Activated CD4-positive, alpha-beta T cell treated with anti-CD3 and anti-CD28 coated beads for 36 hours (primary cell): ENCODE measurements around the gene CTNNBIP1. TPM values are rescaled to one million over a fixed set of nuclear protein-coding genes. Genes with fewer than 3 reads are reported as not detected.
A peak's percentile ranks its signal among the peaks of the same experiment; 100 is the strongest.

Experiments used
- ATAC-seq: fragments of 200-7000 bp; cut with Tn5 transposase; one replicate; pipeline ENCODE4 v1.10.0; 2021; ENCODE audit warnings: mild to moderate bottlenecking, moderate library complexity
- CTCF ChIA-PET: fragments of 350-600 bp; sonication (Branson Sonifier 250); formaldehyde crosslinking; loops from one replicate; lab custom pipeline; 2021; ENCODE audit warnings: antibody characterized with exemption; lab: Charles Lee
- POLR2A ChIA-PET: fragments of 350-600 bp; sonication (Branson Sonifier 250); formaldehyde crosslinking; loops from one replicate; lab custom pipeline; 2021; ENCODE audit warnings: antibody characterized with exemption, inconsistent platforms; lab: Charles Lee
- DNase-seq: peaks from one replicate; pipeline ENCODE4 v3.0.0-alpha.2; 2020
- H3K27ac Mint-ChIP-seq: one replicate; pipeline ENCODE4 v1.8.0; 2021; ENCODE audit warnings: mixed read lengths
- H3K27me3 Mint-ChIP-seq: one replicate; pipeline ENCODE4 v1.8.0; 2021; ENCODE audit warnings: mixed read lengths
- H3K36me3 Mint-ChIP-seq: one replicate; pipeline ENCODE4 v1.8.0; 2021; ENCODE audit warnings: low read depth, mixed read lengths
- H3K4me1 Mint-ChIP-seq: one replicate; pipeline ENCODE4 v1.8.0; 2021; ENCODE audit warnings: mixed read lengths
- H3K4me3 Mint-ChIP-seq: one replicate; pipeline ENCODE4 v1.8.0; 2021; ENCODE audit warnings: mild to moderate bottlenecking, moderate library complexity, mixed read lengths
- H3K9me3 Mint-ChIP-seq: one replicate; pipeline ENCODE4 v1.8.0; 2021; ENCODE audit warnings: low read depth, mixed read lengths
- intact Hi-C, 2 experiments: fragments of 100-400 bp; cut with DNase I in 1 of 2; cut with micrococcal nuclease in 1 of 2; formaldehyde crosslinking; loops; one replicate each; pipeline versions ENCODE4 v1.14.2 to v1.15.1; 2022 to 2024; cut with DNase I, micrococcal nuclease
- total RNA-seq, 2 experiments: library from RNA; stranded (reverse); gene quantifications; one replicate each; pipeline ENCODE4 v1.2.3, GENCODE V29; 2021

Gene CTNNBIP1
- total RNA-seq, 2 experiments from 2014 or later = 7.5 to 11.0 TPM

DNA sequence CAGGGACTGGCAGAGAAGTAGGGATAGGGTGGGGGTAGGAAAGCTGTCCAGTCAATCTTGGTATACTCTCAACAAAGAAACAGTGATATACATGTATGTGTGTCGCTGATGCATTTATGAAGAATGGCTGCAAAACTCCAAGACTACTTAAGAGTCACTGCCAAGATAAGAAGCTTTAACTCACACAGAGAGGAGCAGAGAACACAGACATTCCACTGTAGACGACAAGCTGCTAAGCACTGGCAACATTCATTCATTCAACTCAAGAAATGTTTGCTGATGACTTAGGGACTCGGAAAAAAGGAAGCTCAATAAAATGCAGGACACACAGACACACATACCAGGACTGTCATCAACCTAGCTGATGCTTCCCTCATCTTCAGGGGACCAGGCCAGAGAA, 5.5 kb downstream of the CTNNBIP1 start:
- DNase-seq (no peak), ATAC-seq (no peak)
- no peaks in the 10 kb centered on the region for H3K9me3 Mint-ChIP-seq
- no peaks in the 10 kb centered on the region for H3K27me3 Mint-ChIP-seq
- intact Hi-C loops = loop anchor here (1.0 to 5.0 kb wide), 3 partner anchors 38 to 266 kb away; partner anchors contain the start of genes LZIC (in 1 of the 2) and NMNAT1 (in 1 of the 2)
- ChIA-PET CTCF (interaction anchor here (1.1 to 2.1 kb wide), 3 partner anchors 26 to 120 kb away, joined by 4 to 6 read pairs (median 4); no protein-coding TSS in a partner anchor), POLR2A (interaction anchor here (0.5 to 1.3 kb wide), 5 partner anchors 27 to 142 kb away, joined by 3 to 5 read pairs (median 4); partner anchors contain the start of genes LZIC and NMNAT1)
- peaks cover 43% of the 10 kb centered on the region for H3K4me1 Mint-ChIP-seq
- H3K36me3 Mint-ChIP-seq = no peaks in the 10 kb centered on the region
- H3K27ac Mint-ChIP-seq = peak overlapping the region; percentile 69
- no peak overlapping the region for H3K4me3 Mint-ChIP-seq

DNA sequence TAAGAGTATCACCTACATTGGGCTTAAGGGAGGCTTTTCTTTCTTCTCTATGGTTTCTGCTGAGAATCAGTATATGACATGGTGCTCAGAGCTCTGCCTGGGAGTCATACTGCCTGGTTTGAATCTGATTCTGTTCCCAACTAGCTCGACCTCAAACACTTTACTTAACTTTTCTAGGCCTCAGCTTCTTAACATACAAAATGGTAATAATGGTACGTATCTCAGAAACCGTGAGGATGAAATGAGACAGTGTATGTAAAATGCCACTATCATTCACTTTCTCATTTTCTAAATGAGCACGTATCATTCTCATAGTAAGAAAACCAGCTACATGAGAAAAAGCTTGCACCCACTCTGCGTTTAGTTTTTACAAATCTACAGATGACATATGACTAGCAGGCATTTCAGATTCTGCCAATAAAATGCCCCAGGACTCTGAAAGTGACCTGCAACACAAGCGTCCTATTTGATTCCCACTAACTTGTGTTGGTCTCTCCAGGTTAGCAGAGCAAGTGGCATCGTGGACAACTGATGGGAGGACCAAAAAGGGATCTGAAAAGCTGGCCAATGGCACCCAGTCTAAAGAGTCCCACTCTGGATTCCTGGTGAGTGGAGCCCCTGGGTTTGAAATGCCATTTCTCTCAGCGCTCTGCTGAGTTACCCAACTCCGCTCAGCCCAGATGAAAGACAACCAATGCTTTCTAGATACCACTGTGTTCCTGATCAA, 6.1 kb downstream of the CTNNBIP1 start:
- Mint-ChIP-seq H3K4me1 (peaks cover 37% of the 10 kb centered on the region), H3K9me3 (no peaks in the 10 kb centered on the region), H3K27me3 (no peaks in the 10 kb centered on the region), H3K4me3 (no peak overlapping the region), H3K36me3 (no peaks in the 10 kb centered on the region), H3K27ac (peak overlapping the region; percentile 77)
- ChIA-PET POLR2A (interaction anchor here (0.5 to 1.3 kb wide), 5 partner anchors 26 to 277 kb away, joined by 3 to 5 read pairs (median 4); partner anchors contain the start of genes LZIC and NMNAT1), CTCF (interaction anchor here (0.7 to 2.1 kb wide), 5 partner anchors 26 to 1343 kb away, joined by 4 to 6 read pairs (median 4); no protein-coding TSS in a partner anchor)
- intact Hi-C loops = loop anchor here (1.0 to 5.0 kb wide), 3 partner anchors 38 to 266 kb away; partner anchors contain the start of genes LZIC (in 1 of the 2) and NMNAT1 (in 1 of the 2)
- ATAC-seq (peak; percentile 92), DNase-seq (peak; percentile 43)

DNA sequence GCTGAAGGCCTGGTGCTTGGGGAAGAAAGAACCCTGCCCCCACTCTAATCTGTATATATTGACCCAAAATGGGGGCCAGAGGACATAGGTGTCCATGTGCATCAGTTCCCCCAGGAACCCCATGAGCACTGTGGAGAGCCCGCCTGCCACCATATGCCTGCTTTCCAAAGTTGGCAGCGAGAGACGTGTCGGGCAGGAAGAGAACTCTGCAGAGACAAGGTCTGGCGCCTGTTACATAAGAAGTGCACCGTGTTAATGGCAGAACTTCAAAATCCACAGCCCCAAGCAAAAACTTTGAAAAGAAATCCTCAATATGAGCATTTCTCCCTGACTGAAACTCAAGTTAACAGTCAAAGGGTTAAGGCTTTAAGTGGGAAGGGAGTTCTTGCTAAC, 8.0 kb downstream of the CTNNBIP1 start:
- ChIA-PET CTCF (interaction anchor here (0.7 to 1.2 kb wide), 2 partner anchors 12 to 19 kb away, joined by 3 to 4 read pairs; no protein-coding TSS in a partner anchor), POLR2A (no interaction called here)
- Mint-ChIP-seq H3K27me3 (no peaks in the 10 kb centered on the region), H3K36me3 (no peaks in the 10 kb centered on the region), H3K27ac (no peak overlapping the region), H3K4me1 (peaks cover 28% of the 10 kb centered on the region), H3K4me3 (no peak overlapping the region), H3K9me3 (no peaks in the 10 kb centered on the region)
- DNase-seq (no peak), ATAC-seq (no peak)
- intact Hi-C loops = loop anchor here in 1 of 2 experiments (5.0 kb wide), 1 partner anchor 40 kb away; the partner anchor contains the start of genes LZIC and NMNAT1

DNA sequence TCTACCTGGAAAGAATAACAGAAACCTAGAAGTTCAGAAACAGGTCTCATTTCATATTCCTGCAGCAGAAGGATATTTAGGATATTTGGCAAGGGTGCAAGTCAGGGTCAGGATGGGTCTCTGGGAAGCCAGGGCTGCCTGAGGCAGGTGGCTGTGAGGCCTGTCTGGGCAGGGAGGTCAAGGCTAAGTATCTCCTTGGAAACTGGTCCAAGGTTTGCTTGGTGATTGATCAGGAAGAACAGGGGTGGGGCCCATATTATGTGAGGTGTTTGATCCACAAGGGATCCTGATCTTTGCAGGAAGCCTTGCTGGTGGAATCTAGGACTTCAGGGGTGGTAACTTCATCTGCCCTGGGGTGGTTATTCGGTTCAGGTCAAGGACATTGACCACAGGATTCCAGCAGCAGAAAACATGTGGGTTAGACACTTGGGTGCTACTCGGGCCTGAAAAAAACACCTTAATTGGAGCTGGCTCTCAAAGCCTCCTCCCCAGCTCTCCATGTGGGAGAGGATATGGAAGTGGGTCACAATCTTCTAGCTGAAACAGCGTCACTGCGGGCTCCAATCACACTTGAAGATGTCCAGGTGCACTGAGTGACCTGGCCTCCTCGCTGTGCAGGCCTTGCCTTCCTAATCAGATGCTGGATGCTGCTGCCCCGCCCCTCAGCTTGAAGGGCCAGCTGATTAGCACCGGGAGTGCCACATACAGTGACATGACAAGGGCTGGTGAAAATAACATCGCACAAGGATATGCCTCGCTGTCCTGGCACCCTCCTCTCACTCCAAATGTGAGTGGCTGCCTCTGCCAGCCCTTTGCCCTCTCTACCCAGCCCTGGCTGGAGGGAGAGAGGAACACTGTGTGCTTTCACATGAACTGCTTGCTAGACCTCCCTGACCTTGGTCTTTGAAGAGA, 8.7 kb downstream of the CTNNBIP1 start:
- intact Hi-C loops = loop anchor here in 1 of 2 experiments (5.0 kb wide), 1 partner anchor 41 kb away; the partner anchor contains the start of genes LZIC and NMNAT1
- DNase-seq = no peak
- Mint-ChIP-seq H3K9me3 (no peaks in the 10 kb centered on the region), H3K27ac (no peak overlapping the region), H3K4me1 (peaks cover 28% of the 10 kb centered on the region), H3K4me3 (no peak overlapping the region), H3K27me3 (no peaks in the 10 kb centered on the region), H3K36me3 (no peaks in the 10 kb centered on the region)
- ChIA-PET POLR2A (no interaction called here), CTCF (interaction anchor here (0.7 to 1.2 kb wide), 2 partner anchors 11 to 18 kb away, joined by 3 to 4 read pairs; no protein-coding TSS in a partner anchor)
- no peak for ATAC-seq

DNA sequence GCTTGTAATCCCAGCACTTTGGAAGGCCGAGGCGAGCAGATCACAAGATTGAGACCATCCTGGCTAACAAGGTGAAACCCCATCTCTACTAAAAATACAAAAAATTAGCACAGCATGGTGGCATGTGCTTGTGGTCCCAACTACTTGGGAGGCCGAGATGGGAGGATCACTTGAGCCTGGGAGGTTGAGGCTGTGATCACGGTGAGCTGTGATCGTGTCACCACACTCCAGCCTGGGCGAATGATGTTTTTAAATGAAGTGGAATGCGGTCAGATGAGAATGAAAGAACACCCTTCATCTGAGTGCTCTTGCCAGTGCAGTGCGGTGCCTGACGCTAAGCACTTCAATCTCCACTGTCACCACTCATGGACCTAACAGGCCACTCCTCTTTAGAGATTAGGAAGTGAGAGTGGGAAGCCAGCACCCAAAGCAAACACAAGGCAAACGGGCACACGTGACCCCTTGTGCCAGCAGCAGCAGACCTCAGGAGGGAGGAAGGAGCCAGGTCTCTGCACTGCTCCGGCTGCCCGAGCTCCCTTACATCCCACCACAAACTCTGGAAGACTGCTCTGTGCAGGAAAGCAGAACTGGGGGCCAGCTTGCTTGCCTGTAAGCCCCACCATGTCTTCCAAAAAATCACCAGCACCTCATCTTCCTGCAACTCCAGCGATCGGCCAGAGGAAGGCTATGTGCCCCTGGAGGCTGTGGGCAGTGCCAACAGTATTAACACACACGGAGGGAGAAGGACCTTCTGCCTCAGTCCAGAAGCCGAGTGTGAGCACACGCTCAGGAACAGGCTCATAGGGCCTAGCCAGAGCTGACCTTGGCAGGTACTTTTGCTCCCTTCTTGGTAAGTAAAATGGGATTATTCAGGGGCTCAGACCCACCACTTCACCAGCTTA, 9.7 kb downstream of the CTNNBIP1 start:
- H3K27me3 Mint-ChIP-seq = no peaks in the 10 kb centered on the region
- H3K36me3 Mint-ChIP-seq = no peaks in the 10 kb centered on the region
- DNase-seq (no peak), ATAC-seq (no peak)
- H3K4me3 Mint-ChIP-seq = no peak overlapping the region
- peaks cover 27% of the 10 kb centered on the region for H3K4me1 Mint-ChIP-seq
- CTCF ChIA-PET = interaction anchor here (1.5 kb wide), 1 partner anchor 9 kb away, joined by 3 read pairs; no protein-coding TSS in a partner anchor
- no peak overlapping the region for H3K27ac Mint-ChIP-seq
- no peaks in the 10 kb centered on the region for H3K9me3 Mint-ChIP-seq
- POLR2A ChIA-PET = interaction anchor here (0.5 kb wide), 1 partner anchor 97 kb away, joined by 3 read pairs; no protein-coding TSS in a partner anchor
- intact Hi-C loops = loop anchor here in 1 of 2 experiments (5.0 kb wide), 1 partner anchor 42 kb away; the partner anchor contains the start of genes LZIC and NMNAT1

DNA sequence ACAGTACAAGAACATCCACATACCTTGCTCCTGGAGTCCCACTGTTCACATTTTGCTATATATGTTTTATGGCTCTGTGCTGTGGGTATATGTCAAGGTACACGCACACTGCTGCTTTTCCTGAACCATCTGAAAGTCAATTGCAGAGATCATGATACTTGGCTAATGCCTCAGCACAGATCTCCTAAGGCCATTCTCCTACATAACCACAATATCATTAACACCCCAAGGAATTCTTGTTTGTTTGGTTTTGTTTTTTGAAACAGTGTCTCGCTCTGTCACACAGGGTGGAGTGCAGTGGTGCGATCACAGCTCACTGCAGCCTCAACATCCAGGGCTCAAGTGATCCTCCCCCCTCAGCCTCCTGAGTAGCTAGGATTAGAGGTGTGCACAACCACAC, 16.0 kb downstream of the CTNNBIP1 start:
- no peaks in the 10 kb centered on the region for H3K36me3 Mint-ChIP-seq
- H3K4me1 Mint-ChIP-seq = peaks cover 14% of the 10 kb centered on the region
- no peak overlapping the region for H3K27ac Mint-ChIP-seq
- no peaks in the 10 kb centered on the region for H3K27me3 Mint-ChIP-seq
- DNase-seq = no peak
- ChIA-PET POLR2A (no interaction called here), CTCF (interaction anchor here (1.0 kb wide), 1 partner anchor 9 kb away, joined by 3 read pairs; no protein-coding TSS in a partner anchor)
- ATAC-seq = no peak
- no peaks in the 10 kb centered on the region for H3K9me3 Mint-ChIP-seq
- no peak overlapping the region for H3K4me3 Mint-ChIP-seq
- intact Hi-C loops = no loop called here

DNA sequence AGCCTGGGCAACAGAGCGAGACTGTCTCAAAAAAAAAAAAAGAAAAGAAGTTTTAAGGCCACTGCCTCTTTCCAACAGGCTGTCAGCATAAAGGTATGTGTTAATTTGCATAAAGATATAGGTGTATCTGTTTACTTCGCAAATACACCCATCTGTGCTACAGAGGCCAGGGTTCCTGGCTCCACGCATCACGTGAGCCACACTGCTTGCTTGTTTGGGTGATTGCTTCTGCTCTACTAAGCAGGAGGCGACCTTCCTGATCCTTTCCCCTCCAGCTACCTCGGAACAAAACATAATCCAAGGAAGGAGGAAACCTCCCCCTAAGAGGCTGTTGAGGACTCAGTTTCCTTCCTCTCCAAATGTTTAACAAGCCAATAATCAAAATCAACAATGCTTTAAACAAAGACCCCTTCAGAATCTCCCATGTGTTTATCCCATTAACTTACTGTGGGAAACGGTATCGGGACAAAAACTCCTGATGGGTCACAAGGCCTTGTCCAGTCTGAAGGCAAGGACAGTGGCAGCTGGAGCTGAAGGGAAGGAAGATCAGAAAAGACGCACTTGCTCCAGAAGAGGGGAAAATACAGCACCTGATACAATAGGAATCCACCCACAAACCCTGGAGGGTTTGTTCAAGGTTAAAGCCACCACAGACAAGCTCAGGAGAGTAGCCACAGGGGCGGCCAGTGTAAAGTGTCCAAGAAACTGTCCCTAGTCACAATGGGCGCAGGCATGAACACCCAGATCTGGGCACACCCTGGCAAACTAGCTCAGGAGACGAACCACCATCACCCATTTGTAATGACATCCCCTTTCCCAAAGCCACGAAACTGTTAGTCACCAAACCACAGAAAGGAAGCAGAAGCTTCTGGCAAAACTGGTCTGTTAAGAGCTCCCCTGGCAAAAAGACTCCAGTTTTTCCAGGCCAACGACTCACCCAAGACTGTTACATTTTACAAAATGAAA, 17.2 kb downstream of the CTNNBIP1 start:
- Mint-ChIP-seq H3K36me3 (no peaks in the 10 kb centered on the region), H3K4me1 (peaks cover 14% of the 10 kb centered on the region), H3K27ac (no peak overlapping the region), H3K9me3 (no peaks in the 10 kb centered on the region), H3K4me3 (no peak overlapping the region), H3K27me3 (no peaks in the 10 kb centered on the region)
- ChIA-PET POLR2A (interaction anchor here (0.7 kb wide), 1 partner anchor 430 kb away, joined by 4 read pairs; no protein-coding TSS in a partner anchor), CTCF (interaction anchor here (0.6 to 1.1 kb wide), 5 partner anchors 16 to 254 kb away, joined by 3 read pairs; no protein-coding TSS in a partner anchor)
- ATAC-seq = no peak
- no peak for DNase-seq
- intact Hi-C loops = no loop called here

DNA sequence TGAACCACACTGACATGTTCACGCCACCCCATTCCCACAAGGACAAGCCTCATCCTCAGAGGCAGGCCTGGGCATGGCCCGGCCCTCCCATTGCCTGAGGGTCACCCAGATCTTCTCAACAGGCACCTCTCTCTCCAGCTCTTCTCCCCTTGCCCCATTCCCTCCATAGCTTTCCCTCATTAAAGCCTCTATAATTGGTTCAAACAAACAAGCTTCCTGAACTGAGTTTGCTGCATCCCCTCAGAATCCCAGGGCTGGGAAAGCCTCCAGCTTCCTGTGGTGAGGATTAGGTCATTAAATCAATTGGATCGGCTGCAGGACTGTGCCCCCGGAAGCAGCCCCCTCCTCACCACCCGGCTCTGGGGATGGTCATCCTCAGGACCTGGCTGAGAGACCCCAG, 18.9 kb downstream of the CTNNBIP1 start:
- Mint-ChIP-seq H3K4me1 (peaks cover 14% of the 10 kb centered on the region), H3K4me3 (no peak overlapping the region), H3K36me3 (no peaks in the 10 kb centered on the region), H3K9me3 (no peaks in the 10 kb centered on the region), H3K27me3 (no peaks in the 10 kb centered on the region), H3K27ac (no peak overlapping the region)
- CTCF ChIA-PET = interaction anchor here (0.6 to 1.5 kb wide), 6 partner anchors 10 to 142 kb away, joined by 3 to 5 read pairs (median 3); partner anchors contain the start of gene UBE4B
- DNase-seq (no peak), ATAC-seq (no peak)
- intact Hi-C loops = no loop called here
- POLR2A ChIA-PET = no interaction called here

DNA sequence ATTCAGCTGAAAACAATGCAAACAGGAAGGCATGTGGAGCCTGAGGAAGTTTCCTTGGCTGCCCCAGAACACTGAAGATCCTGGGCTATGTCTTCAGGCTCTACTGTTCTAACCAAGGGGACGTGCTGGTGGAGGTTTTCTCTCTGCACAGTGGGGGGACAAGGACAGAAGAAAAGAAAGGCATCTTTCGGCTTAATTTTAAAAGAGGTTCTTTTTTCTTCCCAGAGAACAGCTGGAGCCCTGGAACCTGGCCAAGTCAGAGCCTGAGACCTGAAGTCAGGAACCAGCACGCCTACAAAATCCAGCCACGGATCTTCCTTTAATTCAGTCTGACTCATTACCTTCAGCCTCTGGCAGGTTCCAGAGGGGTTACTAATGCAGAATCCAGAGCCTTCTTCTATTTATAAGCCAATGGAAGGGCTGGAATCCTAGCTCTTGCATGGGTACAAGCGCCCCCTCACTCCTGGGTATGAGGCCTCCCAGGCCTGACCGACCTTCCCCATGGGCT, 19.8 kb downstream of the CTNNBIP1 start:
- POLR2A ChIA-PET = no interaction called here
- no peak for DNase-seq
- no peaks in the 10 kb centered on the region for H3K9me3 Mint-ChIP-seq
- H3K36me3 Mint-ChIP-seq = no peaks in the 10 kb centered on the region
- peaks cover 14% of the 10 kb centered on the region for H3K4me1 Mint-ChIP-seq
- no peaks in the 10 kb centered on the region for H3K27me3 Mint-ChIP-seq
- H3K4me3 Mint-ChIP-seq = no peak overlapping the region
- no peak overlapping the region for H3K27ac Mint-ChIP-seq
- CTCF ChIA-PET = interaction anchor here (0.8 to 1.5 kb wide), 6 partner anchors 12 to 135 kb away, joined by 3 to 5 read pairs (median 4); no protein-coding TSS in a partner anchor
- intact Hi-C loops = no loop called here
- no peak for ATAC-seq
